ENCODE data around the gene RAB21.
"Not testable (repeated sequence)": the region's sequence is repeated elsewhere in the genome, so short reads cannot be mapped to it uniquely, and the experiment has no call there.

The RAB21 gene

DNA sequence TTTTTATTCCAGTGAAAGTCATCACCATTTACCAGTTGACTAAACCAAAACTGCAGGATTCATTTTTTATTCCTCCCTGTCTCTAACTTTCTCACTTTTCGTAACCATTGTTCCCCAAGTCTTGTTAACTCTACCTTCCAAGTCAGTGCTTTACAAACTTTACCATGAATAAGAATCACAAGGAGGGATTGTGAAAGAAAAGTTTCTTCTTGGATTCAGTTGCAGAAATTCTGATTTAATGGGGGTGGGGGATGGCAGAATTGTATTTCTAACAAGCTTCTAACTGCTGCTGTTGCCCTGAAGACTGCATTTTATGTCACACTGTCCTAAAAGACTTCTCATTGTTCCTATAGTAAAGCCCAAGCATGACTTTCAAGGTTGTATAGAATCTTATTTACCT, 5.0 kb upstream of the RAB21 start:
- in situ Hi-C loops (cut with MboI; ENCODE audit: low pct_unique_long_range_greater_than_20kb, low sequenced_read_pairs, unreplicated experiment): loop anchor here (25.0 kb wide), 1 partner anchor 337 kb away; no protein-coding TSS in a partner anchor
- DNase-seq (ENCODE audit: low spot score): no peak
- TF ChIP-seq CTCF (IDR thresholded peaks at IDR 0.05; ENCODE audit: extremely low read depth, insufficient read depth, missing control alignments): no peak

- no peak for TF ChIP-seq CTCF (IDR thresholded peaks at IDR 0.05; ENCODE audit: extremely low read depth, insufficient read depth, missing control alignments)
Observed at GRCh38 chr12:71752891-71753290, 1.8 kb upstream of the RAB21 start.

DNA sequence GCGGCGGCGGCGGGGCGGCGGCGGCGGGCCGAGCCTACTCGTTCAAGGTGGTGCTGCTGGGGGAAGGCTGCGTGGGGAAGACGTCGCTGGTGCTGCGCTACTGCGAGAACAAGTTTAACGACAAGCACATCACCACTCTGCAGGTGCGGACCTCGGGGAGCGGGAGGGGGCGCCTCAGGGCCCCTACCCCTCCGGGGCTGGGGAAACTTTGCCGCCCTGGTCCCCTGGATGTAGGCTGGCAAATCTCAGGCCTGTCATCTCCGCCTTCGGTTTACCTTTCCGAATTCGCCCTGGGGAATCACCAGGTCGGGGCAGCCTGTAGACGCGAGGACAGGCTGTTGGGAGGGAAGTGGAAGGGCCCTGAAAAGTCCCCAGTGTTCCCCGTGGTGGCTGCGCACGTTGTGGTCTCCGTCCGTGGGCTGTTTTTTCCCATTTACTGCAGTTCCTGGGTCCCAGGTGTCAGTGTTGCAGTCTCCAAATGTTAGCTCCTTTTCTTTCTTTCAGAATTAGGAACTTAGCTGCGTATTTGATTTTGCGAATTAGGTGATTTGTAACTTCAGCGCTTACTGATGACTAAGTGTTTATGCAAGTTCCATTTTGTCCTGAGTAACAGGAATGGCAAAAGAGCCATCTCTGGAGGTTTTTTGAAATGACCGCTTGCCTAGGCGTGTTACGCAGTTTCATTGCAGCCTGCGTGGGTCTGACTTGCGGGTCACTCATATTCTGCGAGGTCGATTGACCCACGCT, 656 bp downstream of the RAB21 start:
- peak; percentile 68 for DNase-seq (ENCODE audit: low spot score)
- peak; percentile 12 for TF ChIP-seq CTCF (IDR thresholded peaks at IDR 0.05; ENCODE audit: extremely low read depth, insufficient read depth, missing control alignments)
- in situ Hi-C loops (cut with MboI; ENCODE audit: low pct_unique_long_range_greater_than_20kb, low sequenced_read_pairs, unreplicated experiment): no loop called here

More at GRCh38 chr12:71752891-71753290, 1.8 kb upstream of the RAB21 start:
- no peak for DNase-seq (ENCODE audit: low spot score)
- in situ Hi-C loops (cut with MboI; ENCODE audit: low pct_unique_long_range_greater_than_20kb, low sequenced_read_pairs, unreplicated experiment): no loop called here

DNA sequence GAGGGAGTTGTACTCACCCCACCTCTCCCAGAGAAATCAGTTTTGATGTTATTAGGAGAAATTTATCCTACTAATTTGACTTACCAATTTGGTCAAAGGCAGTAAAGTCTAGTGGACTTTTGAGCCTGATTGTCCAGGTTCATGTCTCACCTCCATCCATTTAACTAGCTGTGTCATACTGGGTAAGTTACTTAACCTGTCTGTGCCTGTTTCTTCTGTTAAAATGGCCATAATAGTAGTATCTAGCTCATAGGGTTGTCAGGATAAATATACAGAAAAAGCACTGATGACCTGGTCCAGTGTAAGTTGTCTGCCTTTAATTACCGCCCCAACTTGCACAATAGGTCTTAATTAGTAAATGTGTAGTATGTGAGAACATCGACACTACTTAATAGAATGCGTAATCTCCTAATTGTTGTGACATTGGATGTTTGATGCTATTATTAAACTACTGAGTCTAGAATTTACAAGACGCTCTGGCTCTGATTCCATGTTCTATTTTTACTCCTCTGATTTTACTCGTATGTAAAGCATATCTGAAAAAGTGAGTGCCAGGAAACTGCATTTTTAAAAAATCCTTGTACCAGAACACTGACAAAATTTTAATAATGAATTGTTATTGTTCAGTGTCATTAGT, 1.5 kb downstream of the RAB21 start:
- no peak for TF ChIP-seq CTCF (IDR thresholded peaks at IDR 0.05; ENCODE audit: extremely low read depth, insufficient read depth, missing control alignments)
- no peak for DNase-seq (ENCODE audit: low spot score)
- in situ Hi-C loops (cut with MboI; ENCODE audit: low pct_unique_long_range_greater_than_20kb, low sequenced_read_pairs, unreplicated experiment): no loop called here

DNA sequence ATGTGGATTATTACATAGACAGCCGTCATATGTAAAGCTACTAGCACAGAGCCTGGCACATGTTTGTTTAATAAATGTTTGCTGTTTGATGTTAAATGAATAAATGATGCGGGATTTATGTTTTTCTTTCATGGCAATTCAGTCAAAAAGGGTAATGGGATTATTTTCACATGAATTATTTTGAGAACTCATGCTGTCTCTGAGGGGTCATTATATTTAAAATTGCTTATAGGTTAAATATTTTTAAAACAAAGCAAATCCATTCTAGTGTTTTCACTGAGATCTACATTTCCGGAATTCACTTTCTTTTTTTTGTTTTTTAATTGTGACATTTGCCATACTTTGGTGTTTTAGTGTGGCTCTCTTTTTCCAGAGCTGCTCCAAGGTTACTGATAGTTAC, 5.3 kb downstream of the RAB21 start:
- in situ Hi-C loops (cut with MboI; ENCODE audit: low pct_unique_long_range_greater_than_20kb, low sequenced_read_pairs, unreplicated experiment): no loop called here
- no peak for DNase-seq (ENCODE audit: low spot score)
- TF ChIP-seq CTCF (IDR thresholded peaks at IDR 0.05; ENCODE audit: extremely low read depth, insufficient read depth, missing control alignments): no peak

- TF ChIP-seq CTCF (IDR thresholded peaks at IDR 0.05; ENCODE audit: extremely low read depth, insufficient read depth, missing control alignments): no peak
- in situ Hi-C loops (cut with MboI; ENCODE audit: low pct_unique_long_range_greater_than_20kb, low sequenced_read_pairs, unreplicated experiment): no loop called here
- DNase-seq (ENCODE audit: low spot score): no peak
Observed at GRCh38 chr12:71760471-71760870, 5.8 kb downstream of the RAB21 start.

DNA sequence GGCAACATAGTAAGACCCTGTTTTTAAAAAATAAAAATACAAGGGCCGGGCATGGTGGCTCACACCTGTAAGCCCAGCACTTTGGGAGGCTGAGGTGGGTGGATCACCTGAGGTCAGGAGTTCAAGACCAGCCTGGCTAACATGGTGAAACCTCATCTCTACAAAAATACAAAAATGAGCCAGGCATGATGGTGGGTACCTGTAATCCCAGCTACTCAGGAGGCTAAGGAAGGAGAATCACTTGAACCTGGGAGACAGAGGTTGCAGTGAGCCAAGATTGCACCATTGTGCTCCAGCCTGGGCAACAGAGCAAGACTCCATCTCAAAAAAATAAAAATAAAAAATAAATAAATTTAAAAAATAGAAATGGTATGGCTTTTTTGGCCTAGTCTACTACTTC, 6.7 kb downstream of the RAB21 start:
- DNase-seq (ENCODE audit: low spot score); in situ Hi-C loops (cut with MboI; ENCODE audit: low pct_unique_long_range_greater_than_20kb, low sequenced_read_pairs, unreplicated experiment): not testable (repeated sequence)
